Activated CD4-positive, alpha-beta T cell treated with anti-CD3 and anti-CD28 coated beads for 48 hours (primary cell): ENCODE data around the gene RELA.
"Not testable (repeated sequence)": the region's sequence is repeated elsewhere in the genome, so short reads cannot be mapped to it uniquely, and the experiment has no call there.

ENCODE experiments used
- DNase-seq: peaks from one replicate; pipeline ENCODE4 v3.0.0-alpha.2; 2020

Gene RELA

GRCh38 chr11:65663639-65664200 is 1.0 kb upstream of the RELA start:
- peak; percentile 68 for DNase-seq

DNA sequence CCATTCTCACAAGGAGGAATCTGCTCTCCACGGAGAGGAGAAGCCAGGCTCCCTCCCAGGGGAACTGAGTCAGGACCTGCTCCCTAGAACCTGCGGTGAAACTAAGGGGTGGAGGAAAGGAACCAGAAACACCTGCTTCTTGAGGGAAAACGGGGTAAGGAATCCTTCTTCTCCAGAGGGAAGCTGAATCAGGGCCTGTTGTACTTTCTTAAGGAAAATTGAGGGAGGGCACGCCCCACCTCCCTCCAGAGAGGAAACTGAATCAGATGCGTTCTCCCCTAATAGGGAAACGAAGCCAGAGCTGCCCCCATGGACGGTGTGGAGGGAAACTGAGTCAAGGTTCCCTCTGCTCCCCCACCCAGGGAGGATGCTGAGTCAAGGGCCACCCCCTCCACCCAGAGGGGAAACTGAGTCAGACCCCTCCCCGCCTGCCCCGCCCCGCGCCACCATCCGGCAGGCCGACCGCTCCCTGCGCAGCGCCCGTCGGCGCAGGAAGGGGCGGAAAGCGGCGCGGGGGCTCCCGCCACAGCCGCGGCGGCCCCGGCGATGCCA is 393 bp downstream of the RELA start:
- DNase-seq, result no peak

DNA sequence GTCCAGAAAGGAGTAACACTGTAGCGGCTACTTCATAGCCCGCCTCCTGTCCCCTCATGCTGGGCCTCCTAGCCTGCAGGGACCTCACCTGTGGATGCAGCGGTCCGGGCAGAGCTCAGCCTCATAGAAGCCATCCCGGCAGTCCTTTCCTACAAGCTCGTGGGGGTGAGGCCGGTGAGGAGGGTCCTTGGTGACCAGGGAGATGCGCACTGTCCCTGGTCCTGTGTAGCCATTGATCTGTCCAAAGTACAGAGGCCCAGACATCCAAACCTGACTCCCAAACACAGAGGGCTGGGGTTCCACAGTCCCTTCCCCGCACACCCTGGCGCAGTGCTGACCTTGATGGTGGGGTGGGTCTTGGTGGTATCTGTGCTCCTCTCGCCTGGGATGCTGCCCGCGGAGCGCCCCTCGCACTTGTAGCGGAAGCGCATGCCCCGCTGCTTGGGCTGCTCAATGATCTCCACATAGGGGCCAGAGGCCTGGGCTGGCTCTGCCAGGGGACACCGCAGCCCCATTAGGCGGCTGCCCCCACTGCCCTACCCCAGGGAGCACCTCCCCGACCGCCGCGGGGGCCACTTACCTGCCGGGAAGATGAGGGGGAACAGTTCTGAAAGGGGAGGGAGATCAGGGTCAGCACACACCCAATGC is 993 bp downstream of the RELA start:
- no peak for DNase-seq

DNA sequence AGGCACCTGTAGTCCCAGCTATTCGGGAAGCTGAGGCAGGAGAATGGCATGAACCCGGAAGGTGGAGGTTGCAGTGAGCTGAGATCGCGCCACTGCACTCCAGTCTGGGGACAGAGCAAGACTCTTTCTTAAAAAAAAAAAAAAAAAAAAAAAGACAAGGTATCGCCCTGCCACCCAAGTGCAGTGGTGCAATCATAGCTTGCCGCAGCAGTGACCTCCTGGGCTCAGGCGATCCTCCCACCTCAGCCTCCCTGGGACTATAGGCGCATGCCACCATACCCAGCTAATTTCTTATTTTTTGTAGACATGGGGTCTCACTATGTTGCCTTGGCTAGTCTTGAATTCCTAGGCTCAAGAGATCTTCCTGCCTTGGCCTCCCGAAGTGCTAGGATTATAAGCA is 1.8 kb downstream of the RELA start:
- not testable (repeated sequence) for DNase-seq

DNA sequence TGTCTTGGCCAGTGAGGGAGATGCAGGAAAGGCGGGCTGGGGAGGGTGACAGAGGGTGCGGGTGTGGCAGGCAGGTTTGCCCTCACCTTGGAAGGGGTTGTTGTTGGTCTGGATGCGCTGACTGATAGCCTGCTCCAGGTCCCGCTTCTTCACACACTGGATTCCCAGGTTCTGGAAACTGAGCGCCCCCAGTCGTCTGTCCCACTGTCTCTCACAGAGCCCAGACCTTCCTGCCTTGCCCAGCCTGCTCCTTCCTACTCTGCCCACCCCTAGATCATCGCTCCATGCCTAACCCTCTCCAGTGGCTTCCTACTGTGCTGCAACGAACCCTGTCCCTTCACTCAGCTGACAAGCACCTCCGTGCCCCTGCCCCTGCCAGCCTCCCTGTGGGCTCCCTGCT is 2.7 kb downstream of the RELA start:
- DNase-seq, result no peak

GRCh38 chr11:65658174-65659021 is 4.3 kb downstream of the RELA start:
- DNase-seq, result no peak

DNA sequence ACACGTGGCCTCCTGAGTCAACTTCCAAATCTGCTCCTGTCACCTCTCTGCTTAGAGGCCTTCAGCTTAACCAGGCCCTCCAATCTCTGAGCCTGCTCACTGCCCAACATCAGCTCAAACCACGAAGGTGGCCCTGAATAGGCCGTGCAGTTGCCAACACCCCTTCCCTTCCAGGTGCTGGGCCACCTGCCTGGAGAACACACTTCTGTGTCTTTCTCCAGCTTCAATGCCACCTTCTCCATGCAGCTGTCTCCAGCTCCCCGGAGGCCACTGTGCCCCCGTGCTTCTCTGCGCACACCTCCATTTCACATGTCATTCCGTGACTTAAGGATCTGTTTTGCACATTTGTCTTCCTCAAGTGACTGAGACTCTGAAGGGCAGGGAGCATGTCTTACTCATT is 5.3 kb downstream of the RELA start:
- DNase-seq, result no peak

DNA sequence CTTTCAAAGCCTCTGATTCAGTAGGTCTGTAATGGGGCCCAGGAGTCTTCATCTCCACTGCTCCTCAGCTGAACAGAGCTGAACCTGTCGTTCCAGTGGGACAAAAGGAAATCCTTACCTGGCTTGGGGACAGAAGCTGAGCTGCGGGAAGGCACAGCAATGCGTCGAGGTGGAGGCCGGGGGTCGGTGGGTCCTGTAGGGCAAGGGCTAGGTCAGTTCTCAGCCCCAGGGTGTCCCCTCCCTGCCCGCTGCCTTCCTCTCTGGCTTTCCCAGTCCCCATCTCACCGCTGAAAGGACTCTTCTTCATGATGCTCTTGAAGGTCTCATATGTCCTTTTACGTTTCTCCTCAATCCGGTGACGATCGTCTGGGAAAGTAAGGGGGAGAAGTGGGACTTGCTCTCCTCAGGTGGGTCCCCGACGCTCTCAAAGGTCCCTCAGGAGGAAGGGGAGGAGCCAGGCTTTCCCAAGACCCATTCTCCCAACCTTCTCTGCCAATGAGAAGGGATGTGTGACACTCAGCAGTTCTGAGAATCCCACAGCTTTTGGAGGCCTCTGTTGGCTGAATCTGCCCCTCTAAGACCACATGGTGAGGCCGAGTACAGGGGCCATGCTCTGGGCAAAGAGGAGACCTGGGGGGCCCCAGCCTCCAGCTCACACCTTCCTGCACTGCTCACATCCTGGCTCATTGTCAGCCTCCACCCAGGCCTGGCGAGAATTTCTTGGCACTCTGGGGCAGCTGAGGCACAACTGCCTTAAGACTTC is 7.0 kb downstream of the RELA start:
- DNase-seq, result no peak

- no peak for DNase-seq
These were observed 8.1 kb downstream of the RELA start for GRCh38 chr11:65654375-65655349.

DNA sequence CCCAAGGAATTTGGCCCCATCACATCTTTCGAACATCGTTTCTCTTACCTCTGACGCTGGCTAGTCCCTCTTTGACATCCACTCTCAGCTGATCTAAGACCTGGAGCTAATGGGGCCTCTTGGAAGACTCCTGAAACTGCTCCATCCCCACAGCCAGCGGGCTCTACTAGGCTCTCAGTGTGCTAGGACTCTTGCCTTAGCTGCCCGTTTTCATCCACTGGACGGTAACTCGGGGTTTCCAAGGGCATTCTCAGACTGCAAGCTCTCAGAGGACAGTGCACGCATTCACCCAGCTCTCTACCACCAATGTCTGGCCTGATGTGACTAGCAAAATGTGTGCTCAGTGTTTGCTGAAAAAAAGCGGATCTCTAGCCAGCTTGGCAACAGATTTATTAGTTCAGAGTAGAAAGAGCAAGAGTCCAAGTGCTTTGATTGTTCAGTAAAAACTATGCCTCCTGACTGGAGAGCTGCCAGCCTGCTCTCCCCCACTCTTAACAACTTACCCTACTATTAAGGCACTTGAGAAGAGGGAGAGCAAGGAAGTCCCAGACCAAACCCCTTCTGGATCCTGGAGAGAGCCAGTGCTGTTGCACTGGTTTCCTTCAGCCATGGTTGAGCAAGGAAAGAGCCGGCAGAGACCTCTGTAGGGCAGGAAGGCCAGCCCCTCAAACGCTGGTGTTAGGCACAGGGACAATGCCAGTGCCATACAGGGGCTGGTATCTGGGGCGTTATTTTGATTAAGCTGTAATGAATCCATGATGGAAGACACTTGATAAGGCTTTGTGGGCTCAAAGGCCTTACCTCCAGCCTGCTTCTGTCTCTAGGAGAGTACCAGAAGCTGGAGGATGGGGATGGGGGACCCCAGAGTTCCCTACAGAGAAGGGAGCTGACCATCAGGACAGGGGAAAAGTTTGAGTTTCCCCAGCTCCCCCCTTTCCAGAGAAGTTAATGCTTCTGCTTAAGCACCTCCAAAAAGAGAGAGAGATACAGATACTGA is 9.2 kb downstream of the RELA start:
- no peak for DNase-seq

DNA sequence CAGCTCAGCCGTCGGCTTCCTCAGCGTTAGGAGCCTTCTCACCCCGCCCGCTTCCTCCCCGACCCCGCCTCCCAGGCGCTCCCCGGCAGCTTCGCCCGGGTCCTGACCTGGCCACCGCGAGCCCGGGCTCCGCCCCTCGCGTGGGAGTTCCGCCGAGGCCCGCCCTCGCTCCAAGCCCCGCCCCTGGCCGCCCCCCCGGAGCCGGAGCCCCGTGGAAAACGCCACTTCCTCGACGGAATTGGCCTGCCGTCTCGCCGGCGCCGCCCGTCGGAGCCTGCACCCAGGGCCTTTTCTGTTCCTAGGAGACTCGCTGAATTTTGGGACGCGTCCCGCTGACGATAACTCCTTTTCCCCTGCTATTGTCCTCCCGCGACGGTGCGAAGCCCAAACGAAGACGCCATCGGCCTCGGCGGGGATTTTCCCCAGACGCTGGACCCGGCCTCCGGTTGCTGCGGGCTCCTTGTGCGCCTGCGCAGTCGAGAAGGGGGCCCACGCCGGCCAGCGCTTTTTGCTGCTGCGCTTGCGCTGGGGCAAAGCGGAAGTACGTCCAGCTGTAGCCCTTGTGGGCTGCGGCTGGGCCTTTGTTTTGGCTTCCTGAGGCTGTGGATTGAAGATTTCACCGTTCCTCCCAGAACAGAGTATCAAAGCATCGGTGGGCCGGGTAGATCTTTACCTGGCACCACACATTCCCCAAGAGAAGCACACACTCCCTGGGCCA is 10.0 kb downstream of the RELA start:
- DNase-seq, result peak; percentile 96

DNA sequence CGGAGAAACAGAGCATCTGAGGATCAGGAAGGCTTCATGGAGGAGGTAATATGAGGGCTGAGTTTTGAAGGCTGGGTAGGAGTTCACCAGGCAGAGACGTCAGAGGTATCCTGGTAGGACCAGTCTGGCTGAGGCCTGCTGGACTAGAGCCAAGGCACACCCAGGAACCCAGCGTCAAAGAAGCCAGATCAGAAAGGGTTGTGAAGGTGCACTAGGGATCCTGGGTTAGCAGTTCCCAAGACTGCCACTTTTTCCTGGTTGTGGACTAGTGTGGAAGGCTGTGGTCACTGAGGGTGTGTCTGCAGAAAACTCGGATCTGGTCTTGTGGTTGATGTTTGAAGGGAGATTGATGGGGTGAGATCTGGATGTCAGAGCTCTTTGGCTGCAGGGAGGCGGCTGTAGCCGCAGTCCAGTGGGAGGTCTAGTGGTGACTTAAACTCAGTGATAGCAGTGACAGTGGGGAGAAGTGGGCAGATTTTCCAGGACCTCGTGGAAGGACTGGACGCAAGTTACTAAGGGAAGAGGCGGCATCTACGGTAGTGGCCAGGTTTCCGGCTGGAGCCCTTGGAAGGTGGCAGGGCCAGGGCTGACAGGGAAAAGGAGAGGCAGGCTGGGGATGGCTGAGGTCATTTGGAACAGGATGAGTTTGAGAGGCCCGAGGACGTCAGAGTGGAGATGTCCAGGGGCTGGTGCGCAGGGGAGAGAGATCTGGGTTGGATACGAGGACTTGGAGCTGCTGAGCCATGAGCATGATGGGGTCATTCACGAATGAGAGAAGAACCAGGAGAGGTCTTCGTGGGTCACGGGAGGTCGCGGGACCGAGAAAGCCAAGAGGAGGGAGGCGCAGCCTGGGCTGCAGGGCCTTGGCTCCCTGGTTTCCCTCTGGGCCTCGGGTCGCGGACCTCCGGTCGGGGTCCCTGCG is 10.9 kb downstream of the RELA start:
- no peak for DNase-seq

DNA sequence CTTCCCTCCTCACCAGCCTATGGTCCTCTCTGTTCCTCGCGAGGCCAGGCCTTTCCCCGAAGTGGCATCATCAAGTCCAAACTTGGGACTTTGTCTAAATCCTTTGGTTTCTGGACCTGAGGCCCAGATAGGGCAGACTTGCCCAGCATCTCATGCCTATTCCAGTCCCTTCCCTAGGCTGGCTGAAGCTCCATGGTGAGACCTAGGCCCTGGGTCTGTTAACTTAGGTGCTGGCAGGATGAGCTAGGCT is 11.5 kb downstream of the RELA start:
- no peak for DNase-seq

DNA sequence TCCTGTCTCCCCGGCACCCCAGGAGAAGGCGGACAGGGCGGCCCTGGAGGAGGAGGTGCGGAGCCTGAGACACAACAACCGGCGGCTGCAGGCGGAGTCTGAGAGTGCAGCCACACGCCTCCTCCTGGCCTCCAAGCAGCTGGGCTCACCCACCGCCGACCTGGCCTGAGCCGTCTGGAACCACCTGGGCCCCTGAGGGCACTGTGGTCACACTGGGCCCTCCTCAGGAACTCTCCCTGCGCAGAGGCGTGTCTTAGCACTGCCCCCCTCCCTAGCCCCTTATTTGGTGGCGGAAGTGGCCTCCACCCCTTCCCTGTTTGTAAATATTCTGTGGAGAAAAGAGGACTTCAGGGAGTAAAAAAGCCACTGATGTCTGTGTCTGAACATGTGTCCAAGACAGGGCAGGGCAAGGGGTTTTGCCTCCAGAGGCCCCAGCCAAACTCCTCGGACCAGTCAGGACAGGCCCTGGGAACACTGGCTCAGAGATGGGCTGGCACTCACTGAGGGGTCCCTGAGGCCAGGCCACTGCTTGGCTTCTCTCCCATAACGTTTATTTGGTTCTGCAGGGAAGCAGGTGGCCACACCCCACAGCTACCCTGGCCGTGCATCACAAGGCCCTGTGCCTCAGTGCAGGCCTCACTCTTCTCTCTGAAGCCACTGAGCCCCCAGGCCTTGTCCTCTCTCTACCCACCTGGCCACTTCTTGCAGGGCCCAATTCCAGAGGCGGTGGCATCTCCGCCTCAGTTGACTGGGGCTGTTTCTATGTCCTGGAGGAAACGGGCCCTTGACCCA is 12.0 kb downstream of the RELA start:
- DNase-seq, result no peak

DNA sequence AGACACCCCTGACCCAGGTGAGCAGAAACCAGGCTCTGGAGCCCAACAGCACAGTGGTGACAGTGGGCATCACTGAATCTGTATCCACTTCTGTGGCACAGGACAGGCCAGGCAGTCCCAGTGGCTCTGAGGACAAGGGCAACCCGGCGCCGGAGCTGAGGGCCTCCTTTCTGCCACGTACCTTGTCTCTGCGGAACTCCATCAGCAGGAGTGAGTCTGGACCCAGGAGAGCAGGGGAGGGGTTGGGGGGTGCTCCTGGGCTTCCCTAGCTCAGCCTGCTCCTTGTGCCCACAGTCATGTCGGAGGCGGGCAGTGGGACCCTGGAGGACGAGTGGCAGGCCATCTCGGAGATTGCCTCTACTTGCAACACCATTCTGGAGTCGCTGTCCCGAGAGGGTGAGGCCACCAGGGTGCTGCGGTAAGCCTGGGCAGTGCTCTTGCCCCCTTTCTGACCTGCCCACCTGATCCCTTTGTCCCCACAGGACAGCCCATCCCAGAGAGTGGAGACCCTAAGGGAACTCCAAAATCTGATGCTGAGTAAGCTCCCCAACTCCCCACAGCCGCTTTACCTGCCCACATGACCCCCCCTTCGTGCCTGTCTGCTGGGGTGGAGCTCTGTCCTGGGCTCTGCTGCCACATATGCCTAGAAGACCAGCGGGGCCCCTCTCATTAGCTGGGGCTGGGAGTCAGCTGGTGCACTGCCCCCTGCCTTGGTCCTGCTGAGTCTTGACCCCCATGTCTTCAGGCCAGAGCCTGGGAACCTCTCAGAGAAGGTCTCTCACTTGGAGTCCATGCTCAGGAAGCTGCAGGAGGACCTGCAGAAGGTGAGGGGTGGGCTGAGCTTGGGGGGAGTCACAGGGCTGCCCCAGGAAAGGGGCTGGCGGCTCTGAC is 12.8 kb downstream of the RELA start:
- DNase-seq, result no peak

DNA sequence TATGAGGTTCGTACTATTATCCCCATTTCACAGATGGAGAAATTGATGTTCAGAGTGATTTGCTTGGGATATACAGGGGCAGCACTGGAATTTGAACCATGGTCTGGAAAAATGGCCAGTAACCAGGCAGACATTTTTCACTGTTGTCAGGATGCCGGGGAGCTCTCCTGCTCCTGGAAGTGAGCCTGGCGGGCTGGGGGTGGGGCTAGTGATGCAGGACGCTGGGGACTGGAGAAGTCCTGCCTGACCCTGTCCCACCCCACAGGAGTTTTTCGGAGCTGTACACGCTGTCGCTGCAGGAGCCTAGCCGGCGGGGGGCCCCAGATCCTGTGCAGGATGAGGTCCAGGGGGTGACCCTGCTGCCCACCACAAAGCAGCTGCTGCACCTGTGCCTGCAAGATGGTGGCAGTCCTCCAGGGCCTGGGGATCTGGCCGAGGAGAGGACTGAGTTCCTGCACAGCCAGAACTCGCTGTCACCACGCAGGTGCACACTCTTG is 13.7 kb downstream of the RELA start:
- no peak for DNase-seq
